Activated T-helper 1 cell treated with anti-CD3 and anti-CD28 coated beads, Interleukin-12 subunit alpha, Interleukin-12 subunit beta, Interleukin-2, Interleukin-4 antibody, amounts not matched to agents 30 ng/mL and 10 ng/mL and 1 ng/mL, durations not matched to agents 14 hours and 24 hours and 36 hours (primary cell): ENCODE measurements around the gene PARVA. TPM values are rescaled to one million over a fixed set of nuclear protein-coding genes. Genes with fewer than 3 reads are reported as not detected.

ENCODE experiments used
- DNase-seq: peaks from one replicate; pipeline ENCODE4 v3.0.0; 2021; ENCODE audit warnings: low spot score
- H3K27ac Mint-ChIP-seq: one replicate; pipeline ENCODE4 v1.8.0; 2021; ENCODE audit warnings: mild to moderate bottlenecking, mixed read lengths
- H3K27me3 Mint-ChIP-seq: one replicate; pipeline ENCODE4 v1.8.0; 2022; ENCODE audit warnings: mild to moderate bottlenecking, moderate library complexity, mixed read lengths; ENCODE audit not compliant: insufficient read depth
- H3K36me3 Mint-ChIP-seq: one replicate; pipeline ENCODE4 v1.8.0; 2021; ENCODE audit warnings: low read depth, mixed read lengths
- H3K4me1 Mint-ChIP-seq: one replicate; pipeline ENCODE4 v1.8.0; 2021; ENCODE audit warnings: low read depth, mixed read lengths
- H3K4me3 Mint-ChIP-seq: one replicate; pipeline ENCODE4 v1.8.0; 2021; ENCODE audit warnings: mild to moderate bottlenecking, moderate library complexity, mixed read lengths
- H3K9me3 Mint-ChIP-seq: one replicate; pipeline ENCODE4 v1.8.0; 2021; ENCODE audit warnings: mixed read lengths
- intact Hi-C: fragments of 100-400 bp; cut with micrococcal nuclease; formaldehyde crosslinking; loops from one replicate; pipeline ENCODE4 v1.15.1; 2024
- total RNA-seq: library from RNA; stranded (reverse); gene quantifications from 2 replicates; pipeline ENCODE4 v1.2.3, GENCODE V29; 2022

PARVA gene
- total RNA-seq, 1 donor from 2014 or later: not detected

- Mint-ChIP-seq H3K4me1 (no peaks in the 10 kb centered on the region), H3K36me3 (no peaks in the 10 kb centered on the region), H3K27me3 (peaks cover 5% of the 10 kb centered on the region), H3K9me3 (peaks cover 2% of the 10 kb centered on the region), H3K27ac (no peak overlapping the region), H3K4me3 (no peak overlapping the region)
- DNase-seq: no peak
- intact Hi-C loops: no loop called here
These were observed 92.1 kb downstream of the PARVA start for GRCh38 chr11:12469451-12469850.

DNA sequence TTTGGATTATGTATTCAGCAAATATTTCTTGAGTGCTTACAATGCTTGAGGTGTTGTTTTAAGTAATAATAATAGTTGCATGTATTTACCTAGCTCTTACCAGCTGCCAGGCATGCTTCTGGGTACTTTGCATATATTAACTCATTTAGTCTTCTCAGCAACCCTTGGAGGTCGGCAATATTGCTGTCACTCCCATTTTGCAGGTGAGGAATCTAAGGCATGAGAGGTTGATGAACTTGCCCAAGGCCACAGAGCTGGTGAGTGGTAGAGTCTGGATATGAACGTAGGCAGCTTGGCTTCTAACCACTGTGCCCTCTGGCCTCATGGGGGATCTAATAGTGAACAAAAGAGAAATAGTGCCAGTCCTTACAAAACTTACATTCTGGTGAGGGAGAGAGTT lies 92.9 kb downstream of the PARVA start:
- intact Hi-C loops: no loop called here

DNA sequence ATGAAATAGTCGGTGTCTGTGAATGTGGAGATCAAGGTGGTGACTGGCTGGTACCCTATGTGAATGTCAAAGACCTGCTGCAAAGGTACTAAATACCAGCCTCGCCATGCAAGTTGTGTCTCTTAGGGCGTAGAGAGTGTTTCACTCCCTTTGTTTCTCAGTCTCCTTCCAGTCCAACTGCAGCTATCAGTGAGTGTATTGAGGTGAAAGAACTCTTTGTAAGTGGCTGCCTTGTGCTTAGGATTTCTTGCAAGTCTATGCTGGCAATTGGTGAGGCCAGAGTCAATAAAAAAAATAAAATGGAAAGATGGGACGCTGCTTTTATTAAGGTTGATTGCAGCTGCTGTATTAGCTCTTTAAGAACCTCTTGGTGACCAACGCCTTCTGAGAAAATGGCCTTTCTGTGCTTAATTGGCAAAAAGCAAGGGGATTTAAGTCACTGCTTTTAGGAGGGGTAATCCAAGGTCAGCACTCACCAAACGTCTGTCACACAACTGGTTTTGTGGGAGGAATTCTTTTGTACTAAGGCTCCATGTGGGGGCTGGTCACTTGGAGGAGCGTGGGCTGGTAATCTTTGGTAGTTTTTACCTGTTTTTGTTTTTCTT lies 95.1 kb downstream of the PARVA start:
- H3K36me3 Mint-ChIP-seq: no peaks in the 10 kb centered on the region
- H3K4me3 Mint-ChIP-seq: no peak overlapping the region
- intact Hi-C loops: no loop called here
- peaks cover 2% of the 10 kb centered on the region for H3K27me3 Mint-ChIP-seq
- H3K9me3 Mint-ChIP-seq: no peaks in the 10 kb centered on the region
- DNase-seq: no peak
- no peak overlapping the region for H3K27ac Mint-ChIP-seq
- H3K4me1 Mint-ChIP-seq: no peaks in the 10 kb centered on the region

More for the DNA sequence above, 92.9 kb downstream of the PARVA start:
- no peaks in the 10 kb centered on the region for H3K4me1 Mint-ChIP-seq
- H3K36me3 Mint-ChIP-seq: no peaks in the 10 kb centered on the region
- H3K4me3 Mint-ChIP-seq: no peak overlapping the region
- H3K27ac Mint-ChIP-seq: no peak overlapping the region
- no peak for DNase-seq
- H3K9me3 Mint-ChIP-seq: no peaks in the 10 kb centered on the region
- peaks cover 5% of the 10 kb centered on the region for H3K27me3 Mint-ChIP-seq

DNA sequence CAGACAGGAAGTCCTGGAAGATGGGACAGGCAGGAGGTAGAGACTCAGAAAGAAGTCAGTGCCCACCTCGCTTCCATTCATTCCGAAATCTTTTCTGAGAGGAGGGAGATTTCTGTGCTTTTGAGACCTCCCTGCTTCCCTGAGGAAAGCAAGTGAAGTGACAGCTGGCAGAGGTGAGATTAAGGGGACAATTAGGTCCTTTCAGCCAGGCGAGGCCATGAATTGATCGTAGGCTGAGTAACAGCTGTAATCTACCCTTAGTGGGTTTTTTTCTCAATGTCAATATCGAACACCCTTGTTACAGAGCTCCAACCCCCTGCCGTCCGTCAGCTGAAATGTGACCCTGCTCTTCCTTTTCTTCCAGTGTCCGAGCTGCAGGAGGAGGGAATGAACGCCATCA lies 96.0 kb downstream of the PARVA start:
- no peaks in the 10 kb centered on the region for H3K36me3 Mint-ChIP-seq
- H3K27me3 Mint-ChIP-seq: peaks cover 2% of the 10 kb centered on the region
- no peak overlapping the region for H3K4me3 Mint-ChIP-seq
- no peaks in the 10 kb centered on the region for H3K9me3 Mint-ChIP-seq
- intact Hi-C loops: no loop called here
- DNase-seq: no peak
- H3K27ac Mint-ChIP-seq: no peak overlapping the region
- no peaks in the 10 kb centered on the region for H3K4me1 Mint-ChIP-seq

DNA sequence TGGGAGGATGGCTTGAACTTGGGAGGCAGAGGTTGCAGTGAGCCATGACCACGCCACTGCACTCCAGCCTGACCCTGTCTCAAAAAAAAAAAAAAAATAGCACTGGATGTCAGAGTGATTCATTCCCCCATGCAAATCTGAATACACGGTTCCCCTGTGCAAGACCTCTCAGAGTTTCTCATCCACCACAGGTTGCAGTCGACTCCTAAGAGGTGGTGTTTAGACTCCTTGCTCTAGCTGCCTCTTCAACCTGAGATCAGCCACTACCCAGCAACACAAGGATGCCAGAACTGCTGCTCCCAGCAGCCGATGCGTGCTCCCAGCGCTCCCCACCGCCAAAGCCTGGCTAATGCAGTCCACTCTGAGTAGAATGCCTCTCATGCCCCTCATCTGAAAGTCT lies 97.5 kb downstream of the PARVA start:
- Mint-ChIP-seq H3K27me3 (peaks cover 2% of the 10 kb centered on the region), H3K4me1 (no peaks in the 10 kb centered on the region), H3K27ac (no peak overlapping the region), H3K36me3 (no peaks in the 10 kb centered on the region), H3K9me3 (no peaks in the 10 kb centered on the region), H3K4me3 (no peak overlapping the region)
- intact Hi-C loops: no loop called here
- DNase-seq: no peak

GRCh38 chr11:12478743-12479142 lies 101.4 kb downstream of the PARVA start:
- no peak overlapping the region for H3K27ac Mint-ChIP-seq
- no peaks in the 10 kb centered on the region for H3K27me3 Mint-ChIP-seq
- H3K36me3 Mint-ChIP-seq: no peaks in the 10 kb centered on the region
- intact Hi-C loops: no loop called here
- no peaks in the 10 kb centered on the region for H3K9me3 Mint-ChIP-seq
- DNase-seq: no peak
- no peak overlapping the region for H3K4me3 Mint-ChIP-seq
- no peaks in the 10 kb centered on the region for H3K4me1 Mint-ChIP-seq

DNA sequence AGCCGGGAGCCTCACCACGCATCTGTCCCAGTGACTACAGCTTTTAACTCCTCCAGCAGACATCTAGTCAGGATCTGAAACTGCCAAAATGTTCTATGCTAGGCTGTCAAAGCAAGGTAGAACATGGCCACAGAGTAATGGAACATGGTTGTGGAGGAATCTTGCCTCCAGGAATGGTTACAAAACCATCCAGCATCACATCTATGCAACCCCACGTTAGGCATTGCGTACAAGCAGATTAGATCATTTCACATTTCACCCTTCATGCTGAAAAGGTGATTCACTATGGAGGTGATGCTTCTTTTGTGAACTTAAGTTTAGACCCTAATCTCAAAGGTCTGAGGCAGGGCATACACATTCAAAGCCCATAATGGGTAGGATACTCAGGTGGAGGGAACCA lies 103.0 kb downstream of the PARVA start:
- H3K4me3 Mint-ChIP-seq: no peak overlapping the region
- no peak overlapping the region for H3K27ac Mint-ChIP-seq
- no peaks in the 10 kb centered on the region for H3K27me3 Mint-ChIP-seq
- no peaks in the 10 kb centered on the region for H3K4me1 Mint-ChIP-seq
- no peaks in the 10 kb centered on the region for H3K36me3 Mint-ChIP-seq
- DNase-seq: no peak
- no peaks in the 10 kb centered on the region for H3K9me3 Mint-ChIP-seq
- intact Hi-C loops: no loop called here

DNA sequence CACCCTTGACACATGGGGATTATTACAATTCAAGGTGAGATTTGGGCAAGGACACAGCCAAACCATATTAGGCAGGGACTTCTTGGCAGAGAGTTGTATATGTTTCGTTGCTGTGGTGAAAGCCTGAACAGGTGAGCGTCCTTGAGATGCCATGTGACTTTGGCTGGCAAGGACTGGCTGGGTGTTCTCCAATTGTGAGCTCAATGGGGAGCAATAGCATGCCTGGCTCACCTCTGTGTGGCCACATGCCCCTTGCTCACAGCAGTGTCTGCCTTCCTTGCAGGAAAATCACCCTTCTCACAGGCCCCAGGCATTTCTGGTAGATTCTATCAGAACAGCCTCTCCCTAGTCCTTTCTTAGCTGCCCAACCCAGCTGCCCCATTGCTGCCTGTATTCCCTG lies 105.5 kb downstream of the PARVA start:
- H3K36me3 Mint-ChIP-seq: no peaks in the 10 kb centered on the region
- no peak overlapping the region for H3K4me3 Mint-ChIP-seq
- no peaks in the 10 kb centered on the region for H3K27me3 Mint-ChIP-seq
- H3K27ac Mint-ChIP-seq: no peak overlapping the region
- intact Hi-C loops: no loop called here
- no peaks in the 10 kb centered on the region for H3K4me1 Mint-ChIP-seq
- H3K9me3 Mint-ChIP-seq: no peaks in the 10 kb centered on the region
- no peak for DNase-seq

DNA sequence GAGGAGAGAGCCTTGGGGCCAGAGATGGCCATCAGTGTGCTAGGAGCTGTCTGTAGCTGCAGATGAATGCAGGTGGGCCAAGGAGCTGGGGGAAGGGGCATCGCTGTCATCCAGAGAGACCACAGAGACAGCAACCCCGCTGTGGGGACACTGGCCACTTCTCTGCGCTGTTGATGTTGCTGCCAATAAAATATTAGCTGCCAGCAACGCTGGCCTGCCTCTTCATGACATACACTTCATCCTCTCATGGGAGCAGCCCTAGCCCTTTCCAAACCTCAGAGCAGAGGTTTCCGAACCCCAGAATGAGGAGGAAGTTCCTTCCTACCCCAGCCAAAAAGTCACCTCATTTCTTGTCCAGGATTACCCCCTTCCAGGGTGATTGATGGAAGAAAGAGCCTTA lies 106.2 kb downstream of the PARVA start:
- Mint-ChIP-seq H3K27me3 (no peaks in the 10 kb centered on the region), H3K4me1 (no peaks in the 10 kb centered on the region), H3K4me3 (no peak overlapping the region), H3K9me3 (peaks cover 1% of the 10 kb centered on the region), H3K36me3 (no peaks in the 10 kb centered on the region), H3K27ac (no peak overlapping the region)
- no peak for DNase-seq
- intact Hi-C loops: no loop called here

GRCh38 chr11:12485328-12485727 lies 108.0 kb downstream of the PARVA start:
- Mint-ChIP-seq H3K9me3 (peaks cover 12% of the 10 kb centered on the region), H3K36me3 (no peaks in the 10 kb centered on the region), H3K4me3 (no peak overlapping the region), H3K27me3 (no peaks in the 10 kb centered on the region), H3K4me1 (no peaks in the 10 kb centered on the region), H3K27ac (no peak overlapping the region)
- DNase-seq: no peak
- intact Hi-C loops: no loop called here

DNA sequence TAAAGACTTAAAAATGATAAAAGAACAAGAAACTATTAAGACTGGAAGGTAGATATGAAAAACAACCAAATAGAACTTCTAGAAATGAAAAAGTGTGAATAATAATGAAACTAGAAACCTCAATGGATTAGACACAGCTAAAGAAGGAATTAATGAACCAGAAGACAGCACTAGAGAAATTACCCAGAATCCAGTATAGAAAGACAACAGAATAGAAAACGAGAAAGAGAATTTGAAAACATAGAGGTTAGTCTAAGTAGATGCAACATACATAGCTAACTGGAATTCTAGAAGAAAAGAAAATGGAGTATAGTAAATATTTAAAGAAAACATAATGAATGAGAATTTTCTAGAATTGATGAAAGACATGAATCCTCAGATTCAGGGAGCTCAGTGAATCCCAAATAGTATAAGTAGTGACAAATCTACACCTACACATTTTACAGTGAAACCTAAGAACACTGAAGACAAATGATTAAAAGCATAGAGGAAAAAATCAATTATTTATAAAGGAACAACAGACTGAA lies 111.9 kb downstream of the PARVA start:
- Mint-ChIP-seq H3K4me1 (no peaks in the 10 kb centered on the region), H3K27me3 (peaks cover 4% of the 10 kb centered on the region), H3K4me3 (no peak overlapping the region), H3K27ac (no peak overlapping the region), H3K36me3 (no peaks in the 10 kb centered on the region), H3K9me3 (peaks cover 12% of the 10 kb centered on the region)
- intact Hi-C loops: no loop called here
- DNase-seq: no peak

- Mint-ChIP-seq H3K27ac (no peak overlapping the region), H3K4me3 (no peak overlapping the region), H3K36me3 (no peaks in the 10 kb centered on the region), H3K27me3 (peaks cover 6% of the 10 kb centered on the region), H3K4me1 (no peaks in the 10 kb centered on the region), H3K9me3 (peaks cover under 1% of the 10 kb centered on the region)
- intact Hi-C loops: no loop called here
- DNase-seq: no peak
These were observed 117.3 kb downstream of the PARVA start for GRCh38 chr11:12494699-12495098.

DNA sequence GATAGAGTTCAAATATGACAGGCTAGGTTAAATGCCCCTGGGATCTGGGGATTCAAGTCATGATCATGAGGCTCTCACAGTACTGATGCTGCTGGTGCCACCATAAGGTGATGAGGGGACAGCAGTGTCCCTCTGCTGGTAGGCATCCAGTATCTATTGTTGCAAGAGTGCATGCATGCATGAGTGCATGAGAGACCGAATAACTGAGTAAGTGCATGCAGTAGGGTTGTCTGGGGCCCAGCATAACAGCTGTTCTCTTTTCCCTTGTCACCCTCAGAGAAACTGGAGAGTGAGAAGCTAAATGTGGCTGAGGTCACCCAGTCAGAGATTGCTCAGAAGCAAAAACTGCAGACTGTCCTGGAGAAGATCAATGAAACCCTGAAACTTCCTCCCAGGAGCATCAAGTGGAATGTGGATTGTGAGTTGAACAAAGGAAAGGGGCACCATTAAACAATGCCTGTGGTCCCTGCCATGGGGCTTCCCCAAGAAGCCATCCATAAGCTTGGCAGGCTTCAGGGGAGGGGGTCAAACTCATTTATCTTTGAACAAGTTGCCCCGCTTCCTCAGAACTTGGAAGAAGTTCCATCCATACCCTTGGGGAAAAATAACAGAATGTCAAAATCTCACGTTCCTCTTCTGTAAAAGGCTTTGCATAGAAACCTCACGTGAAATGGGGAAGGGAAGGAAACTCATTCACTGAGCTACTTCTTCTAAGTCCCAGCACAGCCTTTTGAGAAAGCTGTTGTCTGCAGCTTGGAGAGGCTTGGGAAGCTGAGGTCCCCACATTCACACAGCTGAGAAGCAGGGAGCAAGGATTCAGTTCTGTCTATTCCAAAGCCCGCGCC lies 119.0 kb downstream of the PARVA start:
- no peak overlapping the region for H3K27ac Mint-ChIP-seq

More for the DNA sequence above, 119.0 kb downstream of the PARVA start:
- Mint-ChIP-seq H3K4me3 (no peak overlapping the region), H3K4me1 (no peaks in the 10 kb centered on the region), H3K9me3 (no peaks in the 10 kb centered on the region), H3K36me3 (no peaks in the 10 kb centered on the region), H3K27me3 (peaks cover 6% of the 10 kb centered on the region)
- no peak for DNase-seq
- intact Hi-C loops: no loop called here
